Upper lobe of left lung (tissue), 4 donors: ENCODE results near the gene PRDM11.

Experiments
- EP300 ChIP-seq, 4 donors: sonication (generic); formaldehyde crosslinking; IDR thresholded peaks; one replicate each; pipeline ENCODE4 v1.5.1; 2017; ENCODE audit warnings: antibody characterized with exemption in 4 of 4, control low read depth in 2 of 4
- POLR2A ChIP-seq, 4 donors: fragments of 450-650 bp; IDR thresholded peaks; one replicate each; pipeline ENCODE4 v1.5.1; 2016 to 2017; ENCODE audit warnings: antibody characterized with exemption in 4 of 4, mild to moderate bottlenecking in 2 of 4
- TF ChIP-seq, protein P1 (sequence below), 6 experiments: fragments of 450-650 bp in 4 of 6; fragments of 200-600 bp in 2 of 6; sonication (generic) in 2 of 6; IDR thresholded peaks; one replicate each; pipeline ENCODE4 v1.5.1; 2016 to 2019; ENCODE audit warnings: antibody characterized with exemption in 6 of 6

DNA sequence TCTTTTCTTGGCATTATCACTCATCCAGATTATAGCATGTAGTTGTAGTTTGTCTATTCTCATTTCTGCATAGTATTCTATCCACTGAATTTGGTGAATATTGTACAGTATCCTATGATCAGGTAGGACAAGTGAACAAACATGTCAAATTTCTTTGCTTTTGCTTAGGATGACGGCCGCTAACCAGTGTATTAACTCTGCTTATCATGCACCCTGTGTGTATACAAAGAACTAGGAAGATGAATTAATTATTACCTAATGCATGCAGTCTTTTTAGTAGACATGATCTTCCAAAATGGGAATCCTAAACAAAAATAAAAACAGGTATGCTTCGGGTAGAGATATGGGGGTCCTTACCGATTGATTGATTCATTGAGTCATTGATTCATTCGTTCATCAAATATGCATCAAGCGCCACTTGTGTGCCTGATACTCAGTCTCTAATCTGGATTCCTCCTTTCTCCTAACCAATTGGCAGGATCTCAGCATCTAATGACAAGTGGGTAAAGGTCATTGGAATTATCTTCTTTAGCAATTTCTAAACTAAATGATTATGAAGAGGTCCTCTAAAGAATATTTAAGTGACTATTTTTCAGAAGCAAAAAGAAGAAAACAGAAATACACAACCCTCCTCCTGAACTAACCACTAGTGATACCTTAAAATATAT lies 27.9 kb downstream of the PRDM11 start:
- TF ChIP-seq, protein P1, sequence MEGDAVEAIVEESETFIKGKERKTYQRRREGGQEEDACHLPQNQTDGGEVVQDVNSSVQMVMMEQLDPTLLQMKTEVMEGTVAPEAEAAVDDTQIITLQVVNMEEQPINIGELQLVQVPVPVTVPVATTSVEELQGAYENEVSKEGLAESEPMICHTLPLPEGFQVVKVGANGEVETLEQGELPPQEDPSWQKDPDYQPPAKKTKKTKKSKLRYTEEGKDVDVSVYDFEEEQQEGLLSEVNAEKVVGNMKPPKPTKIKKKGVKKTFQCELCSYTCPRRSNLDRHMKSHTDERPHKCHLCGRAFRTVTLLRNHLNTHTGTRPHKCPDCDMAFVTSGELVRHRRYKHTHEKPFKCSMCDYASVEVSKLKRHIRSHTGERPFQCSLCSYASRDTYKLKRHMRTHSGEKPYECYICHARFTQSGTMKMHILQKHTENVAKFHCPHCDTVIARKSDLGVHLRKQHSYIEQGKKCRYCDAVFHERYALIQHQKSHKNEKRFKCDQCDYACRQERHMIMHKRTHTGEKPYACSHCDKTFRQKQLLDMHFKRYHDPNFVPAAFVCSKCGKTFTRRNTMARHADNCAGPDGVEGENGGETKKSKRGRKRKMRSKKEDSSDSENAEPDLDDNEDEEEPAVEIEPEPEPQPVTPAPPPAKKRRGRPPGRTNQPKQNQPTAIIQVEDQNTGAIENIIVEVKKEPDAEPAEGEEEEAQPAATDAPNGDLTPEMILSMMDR (IDR thresholded peaks at IDR 0.05) = no peak
- TF ChIP-seq EP300 (IDR thresholded peaks at IDR 0.05) (no peak), POLR2A (IDR thresholded peaks at IDR 0.05) (no peak)
